Measurements from ENCODE around the gene CEBPG.

DNA sequence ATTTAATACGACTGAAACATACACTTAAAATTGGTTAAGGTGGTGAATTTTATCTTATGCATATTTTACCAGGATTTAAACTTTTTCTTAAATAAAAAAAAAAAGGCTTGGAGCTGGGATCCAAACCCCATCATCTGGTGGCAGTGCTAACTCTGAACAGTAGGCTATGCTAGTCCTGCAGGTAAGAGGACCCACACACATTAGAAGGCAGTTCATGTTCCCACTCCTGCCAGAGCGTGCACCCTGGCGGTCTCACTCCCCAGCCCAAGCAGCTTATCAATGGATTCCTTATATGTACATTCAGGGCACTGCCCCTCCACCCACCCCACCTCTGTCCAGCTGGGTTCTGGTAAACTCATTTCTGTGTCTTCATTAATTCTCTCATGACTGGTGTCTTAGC lies 39.9 kb upstream of the CEBPG start:
- no peak for TF ChIP-seq MXI1 (conservative IDR thresholded peaks at IDR 0.05; ENCODE audit: poor library complexity, severe bottlenecking)
- TF ChIP-seq POLR2AphosphoS5 (IDR thresholded peaks at IDR 0.05): no peak
- no peak for TF ChIP-seq CTCF (IDR thresholded peaks at IDR 0.05; ENCODE audit: poor library complexity, severe bottlenecking)
- TF ChIP-seq SMC3 (conservative IDR thresholded peaks at IDR 0.05; ENCODE audit: poor library complexity): no peak
- TF ChIP-seq, protein P1, sequence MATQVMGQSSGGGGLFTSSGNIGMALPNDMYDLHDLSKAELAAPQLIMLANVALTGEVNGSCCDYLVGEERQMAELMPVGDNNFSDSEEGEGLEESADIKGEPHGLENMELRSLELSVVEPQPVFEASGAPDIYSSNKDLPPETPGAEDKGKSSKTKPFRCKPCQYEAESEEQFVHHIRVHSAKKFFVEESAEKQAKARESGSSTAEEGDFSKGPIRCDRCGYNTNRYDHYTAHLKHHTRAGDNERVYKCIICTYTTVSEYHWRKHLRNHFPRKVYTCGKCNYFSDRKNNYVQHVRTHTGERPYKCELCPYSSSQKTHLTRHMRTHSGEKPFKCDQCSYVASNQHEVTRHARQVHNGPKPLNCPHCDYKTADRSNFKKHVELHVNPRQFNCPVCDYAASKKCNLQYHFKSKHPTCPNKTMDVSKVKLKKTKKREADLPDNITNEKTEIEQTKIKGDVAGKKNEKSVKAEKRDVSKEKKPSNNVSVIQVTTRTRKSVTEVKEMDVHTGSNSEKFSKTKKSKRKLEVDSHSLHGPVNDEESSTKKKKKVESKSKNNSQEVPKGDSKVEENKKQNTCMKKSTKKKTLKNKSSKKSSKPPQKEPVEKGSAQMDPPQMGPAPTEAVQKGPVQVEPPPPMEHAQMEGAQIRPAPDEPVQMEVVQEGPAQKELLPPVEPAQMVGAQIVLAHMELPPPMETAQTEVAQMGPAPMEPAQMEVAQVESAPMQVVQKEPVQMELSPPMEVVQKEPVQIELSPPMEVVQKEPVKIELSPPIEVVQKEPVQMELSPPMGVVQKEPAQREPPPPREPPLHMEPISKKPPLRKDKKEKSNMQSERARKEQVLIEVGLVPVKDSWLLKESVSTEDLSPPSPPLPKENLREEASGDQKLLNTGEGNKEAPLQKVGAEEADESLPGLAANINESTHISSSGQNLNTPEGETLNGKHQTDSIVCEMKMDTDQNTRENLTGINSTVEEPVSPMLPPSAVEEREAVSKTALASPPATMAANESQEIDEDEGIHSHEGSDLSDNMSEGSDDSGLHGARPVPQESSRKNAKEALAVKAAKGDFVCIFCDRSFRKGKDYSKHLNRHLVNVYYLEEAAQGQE (IDR thresholded peaks at IDR 0.05; ENCODE audit: borderline replicate concordance): no peak
- no peak for TF ChIP-seq EZH2 (IDR thresholded peaks at IDR 0.05; ENCODE audit: borderline replicate concordance, insufficient read depth, low read length, poor library complexity, severe bottlenecking)
- no peak for TF ChIP-seq RAD21 (conservative IDR thresholded peaks at IDR 0.05)
- no peak for TF ChIP-seq EP300 (conservative IDR thresholded peaks at IDR 0.05; ENCODE audit: poor library complexity, severe bottlenecking)
- TF ChIP-seq TAF1 (IDR thresholded peaks at IDR 0.05; ENCODE audit: low read depth): no peak
